ENCODE data around the gene KCNIP3. TPM values are rescaled to one million over a fixed set of nuclear protein-coding genes. Genes with fewer than 3 reads are reported as not detected.

The KCNIP3 gene
- total RNA-seq, 1 donor from 2014 or later: 3.9 TPM

DNA sequence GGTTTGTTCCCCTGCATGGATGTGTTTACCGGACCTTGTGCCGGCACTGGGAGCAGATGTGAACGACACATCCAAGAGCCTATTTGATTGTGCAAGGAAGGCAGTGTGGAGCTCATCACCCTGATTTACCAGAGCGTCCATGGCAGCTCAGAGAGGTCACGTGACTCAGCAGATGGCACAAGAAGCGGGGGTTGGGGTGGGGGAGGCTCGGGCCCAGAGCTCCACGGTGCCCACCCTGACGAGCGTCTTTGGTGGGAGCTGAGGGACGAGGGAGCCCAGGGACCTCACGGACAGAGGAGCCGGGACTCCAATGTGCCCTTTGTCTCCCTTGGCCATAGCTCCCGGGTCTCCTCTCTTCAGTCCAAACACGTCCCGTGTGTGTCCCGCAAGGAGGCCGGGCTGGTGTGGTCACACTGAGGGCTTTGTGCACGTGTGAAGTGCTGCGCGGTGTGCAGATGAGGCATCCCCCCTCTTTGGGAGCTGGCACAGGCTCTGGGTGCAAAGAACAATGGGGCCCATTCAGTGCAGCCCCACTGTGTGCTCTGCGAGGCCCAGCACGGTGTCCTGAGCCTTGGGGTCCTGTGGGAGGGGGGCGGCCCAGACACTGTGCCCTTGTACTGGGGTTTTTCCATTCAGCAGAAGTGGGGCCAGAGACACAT, 15.5 kb downstream of the KCNIP3 start:
- no peak for DNase-seq (ENCODE audit: low read depth)
- TF ChIP-seq, protein P1, sequence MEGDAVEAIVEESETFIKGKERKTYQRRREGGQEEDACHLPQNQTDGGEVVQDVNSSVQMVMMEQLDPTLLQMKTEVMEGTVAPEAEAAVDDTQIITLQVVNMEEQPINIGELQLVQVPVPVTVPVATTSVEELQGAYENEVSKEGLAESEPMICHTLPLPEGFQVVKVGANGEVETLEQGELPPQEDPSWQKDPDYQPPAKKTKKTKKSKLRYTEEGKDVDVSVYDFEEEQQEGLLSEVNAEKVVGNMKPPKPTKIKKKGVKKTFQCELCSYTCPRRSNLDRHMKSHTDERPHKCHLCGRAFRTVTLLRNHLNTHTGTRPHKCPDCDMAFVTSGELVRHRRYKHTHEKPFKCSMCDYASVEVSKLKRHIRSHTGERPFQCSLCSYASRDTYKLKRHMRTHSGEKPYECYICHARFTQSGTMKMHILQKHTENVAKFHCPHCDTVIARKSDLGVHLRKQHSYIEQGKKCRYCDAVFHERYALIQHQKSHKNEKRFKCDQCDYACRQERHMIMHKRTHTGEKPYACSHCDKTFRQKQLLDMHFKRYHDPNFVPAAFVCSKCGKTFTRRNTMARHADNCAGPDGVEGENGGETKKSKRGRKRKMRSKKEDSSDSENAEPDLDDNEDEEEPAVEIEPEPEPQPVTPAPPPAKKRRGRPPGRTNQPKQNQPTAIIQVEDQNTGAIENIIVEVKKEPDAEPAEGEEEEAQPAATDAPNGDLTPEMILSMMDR (conservative IDR thresholded peaks at IDR 0.05; ENCODE audit: low read depth, low read length): no peak
- H3K4me3 ChIP-seq (ENCODE audit: low read depth, low read length): no peak overlapping the region

DNA sequence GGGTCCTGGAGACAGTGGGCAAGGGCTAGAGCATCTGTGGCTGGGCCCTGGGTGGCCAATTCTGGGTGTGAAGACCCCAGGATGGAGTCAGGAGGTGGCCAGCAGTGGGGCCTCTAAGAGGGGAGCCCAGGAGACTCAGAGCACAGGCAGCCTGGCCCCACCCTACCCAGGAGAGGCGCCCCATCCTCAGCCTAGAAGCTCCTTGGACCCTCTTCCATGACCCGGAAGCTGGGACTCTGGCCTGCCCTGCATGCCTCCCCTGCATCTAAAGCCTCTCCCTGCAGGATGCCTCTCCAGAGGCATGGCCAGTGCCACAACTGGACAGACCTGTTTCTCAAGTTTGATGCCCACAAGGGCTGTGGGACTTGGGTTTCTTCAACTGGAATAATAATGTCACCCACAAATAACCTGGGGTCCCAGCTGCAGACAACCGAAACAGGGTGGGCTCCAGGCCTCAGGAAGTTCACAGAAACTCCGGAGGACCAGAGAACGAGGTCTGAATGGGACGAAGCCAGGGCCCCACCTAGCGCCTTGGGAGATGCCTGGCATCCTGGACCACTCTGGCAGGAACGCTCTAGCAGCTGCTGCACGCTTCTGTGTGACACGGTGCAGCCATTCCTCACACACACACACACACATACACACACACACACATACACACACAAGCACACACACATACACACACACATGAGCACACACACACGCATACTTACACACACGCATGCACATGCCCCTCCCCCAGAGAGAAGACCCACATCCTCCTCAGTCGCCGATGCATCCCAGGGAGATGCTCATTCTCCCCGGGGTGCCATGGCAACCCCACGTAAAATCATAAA, 16.4 kb downstream of the KCNIP3 start:
- DNase-seq (ENCODE audit: low read depth): no peak
- TF ChIP-seq, protein P1 (conservative IDR thresholded peaks at IDR 0.05; ENCODE audit: low read depth, low read length): no peak
- H3K4me3 ChIP-seq (ENCODE audit: low read depth, low read length): no peak overlapping the region

DNA sequence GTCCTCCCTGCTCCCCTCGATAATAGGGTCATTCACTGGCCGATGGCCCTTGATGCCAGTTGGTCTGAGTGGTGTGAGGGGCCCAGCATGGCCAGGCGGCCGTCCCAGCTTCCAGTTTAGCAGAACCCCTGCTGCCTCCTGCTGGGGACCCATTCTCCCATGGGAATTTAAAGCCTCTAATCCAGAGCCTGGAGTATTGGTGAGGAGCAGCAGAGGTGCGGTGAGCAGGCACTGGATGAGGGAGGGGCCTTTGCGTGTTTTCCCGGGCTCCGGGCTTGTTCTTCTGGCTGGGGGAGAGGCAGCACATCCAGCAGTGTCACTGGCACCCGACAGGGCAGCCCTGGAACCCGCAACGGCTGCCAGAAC, 17.4 kb downstream of the KCNIP3 start:
- TF ChIP-seq, protein P1 (conservative IDR thresholded peaks at IDR 0.05; ENCODE audit: low read depth, low read length): no peak
- DNase-seq (ENCODE audit: low read depth): no peak
- no peak overlapping the region for H3K4me3 ChIP-seq (ENCODE audit: low read depth, low read length)

DNA sequence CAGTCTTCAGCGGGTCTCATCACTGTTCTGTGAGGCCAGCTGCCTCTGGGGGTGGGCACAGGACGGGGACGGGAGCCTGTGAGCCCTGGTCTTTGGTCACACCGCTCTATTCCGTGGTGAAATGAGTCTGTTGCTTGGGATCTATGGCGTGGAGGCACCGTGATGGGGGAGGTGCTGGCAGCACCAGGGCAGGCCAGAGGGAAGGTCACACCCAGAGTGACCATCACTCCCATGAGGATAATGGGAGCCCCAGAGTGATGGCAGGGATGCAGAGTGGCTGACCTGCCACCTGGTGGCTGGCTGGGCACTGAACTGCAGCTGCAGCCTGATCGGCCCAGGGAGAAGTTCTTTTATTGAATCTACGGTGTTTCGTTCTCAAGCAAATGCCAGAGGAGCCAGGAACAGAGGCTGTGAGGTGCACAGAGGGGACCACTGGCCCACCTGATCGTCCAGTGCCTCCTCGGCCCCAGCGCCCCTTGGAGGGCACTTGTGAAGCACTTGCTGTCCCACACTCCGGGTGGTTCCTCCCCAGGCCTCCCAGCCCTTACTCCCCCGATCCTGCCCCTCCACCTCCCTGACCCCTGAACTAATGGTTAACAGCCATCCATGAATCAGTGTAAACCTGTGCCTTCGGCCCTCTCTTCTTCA, 17.9 kb downstream of the KCNIP3 start:
- peak overlapping the region; percentile 18 for H3K4me3 ChIP-seq (ENCODE audit: low read depth, low read length)
- no peak for DNase-seq (ENCODE audit: low read depth)
- TF ChIP-seq, protein P1 (conservative IDR thresholded peaks at IDR 0.05; ENCODE audit: low read depth, low read length): peak; percentile 94

DNA sequence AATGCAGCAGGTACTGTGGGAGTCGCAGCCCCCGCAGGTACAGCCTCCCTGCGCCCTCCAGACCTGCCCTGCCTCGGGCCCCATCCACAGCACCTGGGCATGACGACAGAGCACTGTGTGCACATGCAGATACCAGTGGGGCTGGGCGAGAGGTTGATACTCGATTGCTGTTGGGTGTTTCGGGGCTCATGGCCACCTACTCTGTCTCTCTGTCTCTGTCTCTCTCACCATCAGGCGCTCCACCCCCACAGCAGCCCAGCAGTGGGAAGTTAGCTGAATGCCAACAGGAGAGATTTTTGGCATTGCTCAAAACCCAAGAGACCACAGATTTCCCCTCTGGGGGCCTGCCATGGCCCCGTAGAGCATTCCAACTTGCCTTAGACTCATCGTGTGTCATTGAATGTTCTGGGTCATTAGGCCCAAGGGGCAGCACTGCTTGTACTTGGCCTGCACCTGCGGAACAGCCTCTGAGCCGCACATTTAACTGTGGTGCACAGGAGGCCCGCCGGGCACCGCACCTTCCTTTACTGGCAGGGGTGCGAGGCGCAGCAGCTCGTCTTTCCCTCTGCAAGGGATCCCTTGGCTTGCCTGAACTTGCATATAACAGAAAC, 18.8 kb downstream of the KCNIP3 start:
- peak; percentile 91 for DNase-seq (ENCODE audit: low read depth)

DNA sequence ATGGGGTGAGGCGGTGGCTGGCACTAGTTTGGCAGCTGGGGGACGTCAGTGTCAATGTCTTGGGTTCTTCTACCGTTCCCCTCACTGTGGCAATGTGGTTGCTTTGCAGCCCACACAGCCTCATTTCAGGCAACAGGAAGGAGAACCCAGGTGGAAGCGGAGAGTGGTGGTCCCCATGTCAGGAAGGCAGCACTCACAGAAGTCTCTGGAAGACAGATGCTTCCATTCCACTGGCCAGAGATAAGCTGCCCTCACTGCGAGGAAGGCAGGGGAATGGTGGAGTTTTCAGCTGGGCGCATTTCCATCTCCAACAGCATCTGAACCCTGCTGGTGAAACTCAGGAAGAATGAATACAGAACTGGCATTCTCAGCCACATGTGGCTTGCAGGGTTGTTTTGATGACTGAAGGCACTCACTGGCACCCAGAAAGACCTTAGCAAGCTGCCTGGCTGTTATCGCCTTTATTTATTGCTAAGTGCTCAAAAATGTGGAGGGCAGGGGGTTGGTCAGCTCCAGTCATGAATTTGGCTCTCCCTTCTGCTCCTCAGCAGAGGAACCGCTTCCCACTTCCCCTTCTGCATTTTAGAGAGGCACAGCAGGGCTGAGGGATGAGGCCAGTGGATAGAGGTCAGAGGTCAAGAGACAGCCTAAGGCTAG, 19.4 kb downstream of the KCNIP3 start:
- H3K4me3 ChIP-seq (ENCODE audit: low read depth, low read length): no peak overlapping the region
- TF ChIP-seq, protein P1 (conservative IDR thresholded peaks at IDR 0.05; ENCODE audit: low read depth, low read length): no peak
- DNase-seq (ENCODE audit: low read depth): no peak

More for the DNA sequence above, 18.8 kb downstream of the KCNIP3 start:
- no peak overlapping the region for H3K4me3 ChIP-seq (ENCODE audit: low read depth, low read length)
- TF ChIP-seq, protein P1 (conservative IDR thresholded peaks at IDR 0.05; ENCODE audit: low read depth, low read length): no peak

All from epithelial cell of proximal tubule (primary cell).